Activated naive CD8-positive, alpha-beta T cell treated with anti-CD3 and anti-CD28 coated beads, Interleukin-2, amount 50 U/mL, for 24 hours (primary cell): ENCODE results near the gene BCL7A.

ENCODE experiments used
- ATAC-seq: fragments of 150-1000 bp; cut with Tn5 transposase; one replicate; pipeline ENCODE4 v1.10.0; 2021
- DNase-seq: peaks from one replicate; pipeline ENCODE4 v3.0.0; 2021
- H3K27ac Mint-ChIP-seq: one replicate; pipeline ENCODE4 v1.8.0; 2021; ENCODE audit warnings: mild to moderate bottlenecking, mixed read lengths
- H3K27me3 Mint-ChIP-seq: one replicate; pipeline ENCODE4 v1.8.0; 2021; ENCODE audit warnings: mixed read lengths
- H3K36me3 Mint-ChIP-seq: one replicate; pipeline ENCODE4 v1.8.0; 2021; ENCODE audit warnings: low read depth, mixed read lengths
- H3K4me1 Mint-ChIP-seq: one replicate; pipeline ENCODE4 v1.8.0; 2021; ENCODE audit warnings: mixed read lengths
- H3K4me3 Mint-ChIP-seq: one replicate; pipeline ENCODE4 v1.8.0; 2021; ENCODE audit warnings: mild to moderate bottlenecking, moderate library complexity, mixed read lengths
- H3K9me3 Mint-ChIP-seq: one replicate; pipeline ENCODE4 v1.8.0; 2021; ENCODE audit warnings: mixed read lengths

Gene BCL7A

GRCh38 chr12:122013136-122013535 is 8.5 kb upstream of the BCL7A start:
- Mint-ChIP-seq H3K27me3 (no peaks in the 10 kb centered on the region), H3K9me3 (no peaks in the 10 kb centered on the region), H3K4me1 (peaks cover 2% of the 10 kb centered on the region), H3K4me3 (no peak overlapping the region), H3K36me3 (no peaks in the 10 kb centered on the region), H3K27ac (no peak overlapping the region)
- peak; percentile 40 for ATAC-seq
- no peak for DNase-seq

GRCh38 chr12:122013791-122014590 is 7.7 kb upstream of the BCL7A start:
- Mint-ChIP-seq H3K9me3 (no peaks in the 10 kb centered on the region), H3K4me3 (no peak overlapping the region), H3K36me3 (no peaks in the 10 kb centered on the region), H3K27ac (no peak overlapping the region), H3K27me3 (no peaks in the 10 kb centered on the region), H3K4me1 (peaks cover 2% of the 10 kb centered on the region)
- ATAC-seq (no peak), DNase-seq (no peak)

- Mint-ChIP-seq H3K9me3 (no peaks in the 10 kb centered on the region), H3K4me3 (no peak overlapping the region), H3K4me1 (peaks cover 2% of the 10 kb centered on the region), H3K27ac (no peak overlapping the region), H3K36me3 (no peaks in the 10 kb centered on the region), H3K27me3 (peaks cover 3% of the 10 kb centered on the region)
- ATAC-seq, result no peak
- no peak for DNase-seq
Measured at GRCh38 chr12:122014781-122015180, 6.9 kb upstream of the BCL7A start.

- DNase-seq (no peak), ATAC-seq (no peak)
- no peaks in the 10 kb centered on the region for H3K36me3 Mint-ChIP-seq
- peaks cover 13% of the 10 kb centered on the region for H3K4me1 Mint-ChIP-seq
- no peak overlapping the region for H3K27ac Mint-ChIP-seq
- H3K9me3 Mint-ChIP-seq, result no peaks in the 10 kb centered on the region
- peaks cover 21% of the 10 kb centered on the region for H3K27me3 Mint-ChIP-seq
- no peak overlapping the region for H3K4me3 Mint-ChIP-seq
Measured at GRCh38 chr12:122018457-122018856, 3.2 kb upstream of the BCL7A start.

GRCh38 chr12:122018937-122019336 is 2.7 kb upstream of the BCL7A start:
- ATAC-seq, result no peak
- Mint-ChIP-seq H3K4me3 (no peak overlapping the region), H3K4me1 (peaks cover 14% of the 10 kb centered on the region), H3K9me3 (no peaks in the 10 kb centered on the region), H3K36me3 (no peaks in the 10 kb centered on the region), H3K27me3 (peaks cover 21% of the 10 kb centered on the region), H3K27ac (no peak overlapping the region)
- no peak for DNase-seq

- no peaks in the 10 kb centered on the region for H3K36me3 Mint-ChIP-seq
- H3K4me3 Mint-ChIP-seq, result peak overlapping the region; percentile 78
- H3K9me3 Mint-ChIP-seq, result no peaks in the 10 kb centered on the region
- DNase-seq, result no peak
- peaks cover 14% of the 10 kb centered on the region for H3K4me1 Mint-ChIP-seq
- H3K27ac Mint-ChIP-seq, result no peak overlapping the region
- peaks cover 21% of the 10 kb centered on the region for H3K27me3 Mint-ChIP-seq
- no peak for ATAC-seq
Measured at GRCh38 chr12:122020795-122021192, 890 bp upstream of the BCL7A start.

- DNase-seq (no peak), ATAC-seq (peak; percentile 15)
- peak overlapping the region; percentile 80 for H3K4me3 Mint-ChIP-seq
- peaks cover 21% of the 10 kb centered on the region for H3K27me3 Mint-ChIP-seq
- peak overlapping the region; percentile 67 for H3K27ac Mint-ChIP-seq
- H3K36me3 Mint-ChIP-seq, result no peaks in the 10 kb centered on the region
- no peaks in the 10 kb centered on the region for H3K9me3 Mint-ChIP-seq
- peaks cover 14% of the 10 kb centered on the region for H3K4me1 Mint-ChIP-seq
Measured at GRCh38 chr12:122021193-122021821, 377 bp upstream of the BCL7A start.

- H3K36me3 Mint-ChIP-seq, result no peaks in the 10 kb centered on the region
- H3K9me3 Mint-ChIP-seq, result no peaks in the 10 kb centered on the region
- H3K27me3 Mint-ChIP-seq, result peaks cover 21% of the 10 kb centered on the region
- ATAC-seq, result no peak
- peaks cover 18% of the 10 kb centered on the region for H3K4me1 Mint-ChIP-seq
- peak; percentile 49 for DNase-seq
- peak overlapping the region; percentile 78 for H3K27ac Mint-ChIP-seq
- H3K4me3 Mint-ChIP-seq, result peak overlapping the region; percentile 80
Measured at GRCh38 chr12:122022393-122023338, 982 bp downstream of the BCL7A start.

- DNase-seq, result peak; percentile 33
- H3K27ac Mint-ChIP-seq, result peak overlapping the region; percentile 78
Measured at GRCh38 chr12:122023339-122024131, 1.9 kb downstream of the BCL7A start.

GRCh38 chr12:122024132-122024785 is 2.6 kb downstream of the BCL7A start:
- Mint-ChIP-seq H3K4me1 (peaks cover 27% of the 10 kb centered on the region), H3K9me3 (no peaks in the 10 kb centered on the region), H3K4me3 (peak overlapping the region; percentile 29), H3K36me3 (no peaks in the 10 kb centered on the region), H3K27ac (no peak overlapping the region), H3K27me3 (peaks cover 21% of the 10 kb centered on the region)
- ATAC-seq (no peak), DNase-seq (no peak)

More at GRCh38 chr12:122023339-122024131, 1.9 kb downstream of the BCL7A start:
- Mint-ChIP-seq H3K9me3 (no peaks in the 10 kb centered on the region), H3K36me3 (no peaks in the 10 kb centered on the region), H3K4me1 (peaks cover 20% of the 10 kb centered on the region), H3K27me3 (peaks cover 21% of the 10 kb centered on the region), H3K4me3 (peak overlapping the region; percentile 80)
- ATAC-seq, result no peak

- DNase-seq (no peak), ATAC-seq (no peak)
- H3K27me3 Mint-ChIP-seq, result peaks cover 8% of the 10 kb centered on the region
- H3K4me1 Mint-ChIP-seq, result peaks cover 29% of the 10 kb centered on the region
- no peaks in the 10 kb centered on the region for H3K9me3 Mint-ChIP-seq
- peak overlapping the region; percentile 65 for H3K27ac Mint-ChIP-seq
- no peak overlapping the region for H3K4me3 Mint-ChIP-seq
- no peaks in the 10 kb centered on the region for H3K36me3 Mint-ChIP-seq
Measured at GRCh38 chr12:122026706-122027333, 5.1 kb downstream of the BCL7A start.

- Mint-ChIP-seq H3K36me3 (no peaks in the 10 kb centered on the region), H3K27ac (no peak overlapping the region), H3K9me3 (no peaks in the 10 kb centered on the region), H3K27me3 (peaks cover 3% of the 10 kb centered on the region), H3K4me1 (peaks cover 24% of the 10 kb centered on the region), H3K4me3 (no peak overlapping the region)
- DNase-seq, result no peak
- no peak for ATAC-seq
Measured at GRCh38 chr12:122028165-122028904, 6.7 kb downstream of the BCL7A start.
